ENCODE results near the gene ZER1.

ZER1 gene

GRCh38 chr9:128732576-128732975 lies 39.2 kb downstream of the ZER1 start:
- peaks cover 3% of the 10 kb centered on the region; the same call in 1 of the 2 replicates for H3K4me1 ChIP-seq (ENCODE audit: control insufficient read depth, insufficient read depth, low read length)
- no peaks in the 10 kb centered on the region for H3K9me3 ChIP-seq (ENCODE audit: control insufficient read depth, insufficient read depth, low read depth, low read length)
- H3K27ac ChIP-seq (ENCODE audit: low read depth, low read length): no peak overlapping the region
- H3K36me3 ChIP-seq (ENCODE audit: control insufficient read depth, insufficient read depth, low read length): peaks cover 11% of the 10 kb centered on the region
- H3K4me3 ChIP-seq (ENCODE audit: low read depth, low read length): no peak overlapping the region
- no peak overlapping the region for H3K9ac ChIP-seq (ENCODE audit: low read length)
- H3K27me3 ChIP-seq (ENCODE audit: control insufficient read depth, insufficient read depth, low read length): no peaks in the 10 kb centered on the region

GRCh38 chr9:128731691-128732090 lies 40.0 kb downstream of the ZER1 start:
- Histone ChIP-seq H3K4me3 (ENCODE audit: low read depth, low read length) (no peak overlapping the region), H3K4me1 (ENCODE audit: control insufficient read depth, insufficient read depth, low read length) (peaks cover 3% of the 10 kb centered on the region; the same call in 1 of the 2 replicates), H3K27ac (ENCODE audit: low read depth, low read length) (no peak overlapping the region), H3K27me3 (ENCODE audit: control insufficient read depth, insufficient read depth, low read length) (no peaks in the 10 kb centered on the region), H3K9me3 (ENCODE audit: control insufficient read depth, insufficient read depth, low read depth, low read length) (no peaks in the 10 kb centered on the region), H3K36me3 (ENCODE audit: control insufficient read depth, insufficient read depth, low read length) (peaks cover 11% of the 10 kb centered on the region), H3K9ac (ENCODE audit: low read length) (no peak overlapping the region)

GRCh38 chr9:128731093-128731492 lies 40.6 kb downstream of the ZER1 start:
- H3K36me3 ChIP-seq (ENCODE audit: control insufficient read depth, insufficient read depth, low read length): peaks cover 11% of the 10 kb centered on the region
- H3K27me3 ChIP-seq (ENCODE audit: control insufficient read depth, insufficient read depth, low read length): no peaks in the 10 kb centered on the region
- H3K9me3 ChIP-seq (ENCODE audit: control insufficient read depth, insufficient read depth, low read depth, low read length): no peaks in the 10 kb centered on the region
- no peak overlapping the region for H3K4me3 ChIP-seq (ENCODE audit: low read depth, low read length)
- H3K9ac ChIP-seq (ENCODE audit: low read length): no peak overlapping the region
- no peak overlapping the region for H3K27ac ChIP-seq (ENCODE audit: low read depth, low read length)
- peaks cover 3% of the 10 kb centered on the region; the same call in 1 of the 2 replicates for H3K4me1 ChIP-seq (ENCODE audit: control insufficient read depth, insufficient read depth, low read length)

GRCh38 chr9:128729766-128730517 lies 41.8 kb downstream of the ZER1 start:
- H3K27me3 ChIP-seq (ENCODE audit: control insufficient read depth, insufficient read depth, low read length): no peaks in the 10 kb centered on the region
- no peaks in the 10 kb centered on the region for H3K9me3 ChIP-seq (ENCODE audit: control insufficient read depth, insufficient read depth, low read depth, low read length)
- H3K4me1 ChIP-seq (ENCODE audit: control insufficient read depth, insufficient read depth, low read length): peaks cover 6% of the 10 kb centered on the region; the same call in 1 of the 2 replicates
- no peak overlapping the region for H3K4me3 ChIP-seq (ENCODE audit: low read depth, low read length)
- peaks cover 6% of the 10 kb centered on the region for H3K36me3 ChIP-seq (ENCODE audit: control insufficient read depth, insufficient read depth, low read length)
- H3K9ac ChIP-seq (ENCODE audit: low read length): no peak overlapping the region
- H3K27ac ChIP-seq (ENCODE audit: low read depth, low read length): peak overlapping the region; percentile 41; the same call in 1 of the 2 replicates

GRCh38 chr9:128729302-128729701 lies 42.4 kb downstream of the ZER1 start:
- Histone ChIP-seq H3K27ac (ENCODE audit: low read depth, low read length) (no peak overlapping the region), H3K4me1 (ENCODE audit: control insufficient read depth, insufficient read depth, low read length) (peaks cover 6% of the 10 kb centered on the region; the same call in 1 of the 2 replicates), H3K36me3 (ENCODE audit: control insufficient read depth, insufficient read depth, low read length) (peaks cover 4% of the 10 kb centered on the region), H3K9me3 (ENCODE audit: control insufficient read depth, insufficient read depth, low read depth, low read length) (no peaks in the 10 kb centered on the region), H3K4me3 (ENCODE audit: low read depth, low read length) (no peak overlapping the region), H3K9ac (ENCODE audit: low read length) (no peak overlapping the region), H3K27me3 (ENCODE audit: control insufficient read depth, insufficient read depth, low read length) (no peaks in the 10 kb centered on the region)

GRCh38 chr9:128728298-128728697 lies 43.4 kb downstream of the ZER1 start:
- Histone ChIP-seq H3K9me3 (ENCODE audit: control insufficient read depth, insufficient read depth, low read depth, low read length) (no peaks in the 10 kb centered on the region), H3K9ac (ENCODE audit: low read length) (no peak overlapping the region), H3K4me3 (ENCODE audit: low read depth, low read length) (no peak overlapping the region), H3K27me3 (ENCODE audit: control insufficient read depth, insufficient read depth, low read length) (no peaks in the 10 kb centered on the region), H3K27ac (ENCODE audit: low read depth, low read length) (no peak overlapping the region), H3K4me1 (ENCODE audit: control insufficient read depth, insufficient read depth, low read length) (peaks cover 6% of the 10 kb centered on the region; the same call in 1 of the 2 replicates), H3K36me3 (ENCODE audit: control insufficient read depth, insufficient read depth, low read length) (peaks cover 4% of the 10 kb centered on the region)

GRCh38 chr9:128727640-128728248 lies 44.0 kb downstream of the ZER1 start:
- H3K27me3 ChIP-seq (ENCODE audit: control insufficient read depth, insufficient read depth, low read length): no peaks in the 10 kb centered on the region
- no peaks in the 10 kb centered on the region for H3K9me3 ChIP-seq (ENCODE audit: control insufficient read depth, insufficient read depth, low read depth, low read length)
- H3K36me3 ChIP-seq (ENCODE audit: control insufficient read depth, insufficient read depth, low read length): peaks cover 4% of the 10 kb centered on the region
- H3K4me1 ChIP-seq (ENCODE audit: control insufficient read depth, insufficient read depth, low read length): peaks cover 6% of the 10 kb centered on the region; the same call in 1 of the 2 replicates
- H3K9ac ChIP-seq (ENCODE audit: low read length): no peak overlapping the region
- no peak overlapping the region for H3K27ac ChIP-seq (ENCODE audit: low read depth, low read length)
- H3K4me3 ChIP-seq (ENCODE audit: low read depth, low read length): no peak overlapping the region

- Histone ChIP-seq H3K36me3 (ENCODE audit: control insufficient read depth, insufficient read depth, low read length) (peaks cover 23% of the 10 kb centered on the region), H3K4me1 (ENCODE audit: control insufficient read depth, insufficient read depth, low read length) (peaks cover 7% of the 10 kb centered on the region; the same call in 1 of the 2 replicates), H3K9me3 (ENCODE audit: control insufficient read depth, insufficient read depth, low read depth, low read length) (no peaks in the 10 kb centered on the region), H3K4me3 (ENCODE audit: low read depth, low read length) (peak overlapping the region; percentile 76), H3K27ac (ENCODE audit: low read depth, low read length) (no peak overlapping the region), H3K9ac (ENCODE audit: low read length) (peak overlapping the region; percentile 29), H3K27me3 (ENCODE audit: control insufficient read depth, insufficient read depth, low read length) (no peaks in the 10 kb centered on the region)
Observed at GRCh38 chr9:128724744-128725211, 46.9 kb downstream of the ZER1 start.

GRCh38 chr9:128723866-128724743 lies 47.6 kb downstream of the ZER1 start, which contains the start of gene ZDHHC12:
Gene ZDHHC12 (minus strand): TSS chr9:128724127. CDS start chr9:128724093, 34 bp downstream.
- peaks cover 28% of the 10 kb centered on the region for H3K36me3 ChIP-seq (ENCODE audit: control insufficient read depth, insufficient read depth, low read length)
- no peak within 1 kb of the TSS for H3K27ac ChIP-seq (ENCODE audit: low read depth, low read length)

GRCh38 chr9:128723352-128723865 lies 48.3 kb downstream of the ZER1 start:
- Histone ChIP-seq H3K27me3 (ENCODE audit: control insufficient read depth, insufficient read depth, low read length) (no peaks in the 10 kb centered on the region), H3K4me3 (ENCODE audit: low read depth, low read length) (peak overlapping the region; percentile 76), H3K9ac (ENCODE audit: low read length) (peak overlapping the region; percentile 89), H3K36me3 (ENCODE audit: control insufficient read depth, insufficient read depth, low read length) (peaks cover 31% of the 10 kb centered on the region), H3K4me1 (ENCODE audit: control insufficient read depth, insufficient read depth, low read length) (0 out of 2 replicates have a peak, but pooled peaks cover 7% of the 10 kb centered on the region), H3K27ac (ENCODE audit: low read depth, low read length) (no peak overlapping the region), H3K9me3 (ENCODE audit: control insufficient read depth, insufficient read depth, low read depth, low read length) (no peaks in the 10 kb centered on the region)

More at GRCh38 chr9:128723866-128724743, 47.6 kb downstream of the ZER1 start, which contains the start of gene ZDHHC12:
- Histone ChIP-seq H3K27me3 (ENCODE audit: control insufficient read depth, insufficient read depth, low read length) (no peaks in the 10 kb centered on the region), H3K9ac (ENCODE audit: low read length) (peak within 1 kb of the TSS; percentile 89), H3K4me1 (ENCODE audit: control insufficient read depth, insufficient read depth, low read length) (peaks cover 7% of the 10 kb centered on the region; the same call in 1 of the 2 replicates), H3K4me3 (ENCODE audit: low read depth, low read length) (peak within 1 kb of the TSS; percentile 76), H3K9me3 (ENCODE audit: control insufficient read depth, insufficient read depth, low read depth, low read length) (no peaks in the 10 kb centered on the region)

Data from HUES6 (cell line).